Right lobe of liver (tissue), 6 donors: ENCODE results near the gene OR10Z1. TPM values are rescaled to one million over a fixed set of nuclear protein-coding genes. Genes with fewer than 3 reads are reported as not detected.

Experiments used
- ATAC-seq, 4 donors: fragments of 200-7000 bp; cut with Tn5 transposase; one replicate each; pipeline ENCODE4 v1.9.1; 2020; ENCODE audit warnings: mild to moderate bottlenecking in 4 of 4, moderate library complexity in 4 of 4
- DNase-seq, 3 donors: peaks; one replicate each; pipeline ENCODE4 v3.0.0-alpha.2; 2020
- H3K27ac ChIP-seq, 3 donors: fragments of 200-600 bp; one replicate each; pipeline ENCODE4 v1.8.0; 2022
- H3K27me3 ChIP-seq, 2 donors: fragments of 200-600 bp; one replicate each; pipeline ENCODE4 v1.8.0; 2022
- H3K36me3 ChIP-seq, 4 donors: fragments of 200-600 bp; sonication (generic) in 1 of 4; one replicate each; pipeline versions ENCODE4 v1.5.1 to v1.8.0; 2017 to 2022; ENCODE audit warnings: control low read depth in 1 of 4
- H3K4me1 ChIP-seq, 4 donors: fragments of 200-600 bp; sonication (generic) in 1 of 4; one replicate each; pipeline versions ENCODE4 v1.5.1 to v1.8.0; 2017 to 2022; ENCODE audit warnings: control low read depth in 1 of 4
- H3K4me3 ChIP-seq, 3 donors: fragments of 200-600 bp; one replicate each; pipeline ENCODE4 v1.8.0; 2022
- H3K9me3 ChIP-seq, 4 donors: fragments of 200-600 bp; sonication (generic) in 1 of 4; one replicate each; pipeline versions ENCODE4 v1.5.1 to v1.8.0; 2017 to 2022; ENCODE audit warnings: control low read depth in 1 of 4
- POLR2A ChIP-seq: fragments of 450-650 bp; IDR thresholded peaks from one replicate; pipeline ENCODE4 v1.6.1; 2017; ENCODE audit warnings: antibody characterized with exemption, mild to moderate bottlenecking
- WGBS: methylation state at CpG from one replicate; pipeline ENCODE4 v1.1.6; 2018; ENCODE audit warnings: low coverage, low lambda C conversion rate; ENCODE audit not compliant: insufficient coverage; ENCODE audit errors: missing lambda C conversion rate; 5-methylcytosine and 5-hydroxymethylcytosine counted together
- intact Hi-C, 2 donors: fragments of 100-400 bp; cut with DNase I; formaldehyde crosslinking; loops; one replicate each; pipeline versions ENCODE4 v1.11.2 to v1.14.1; 2022
- long read RNA-seq: library from polyadenylated mRNA; unstranded; transcript quantifications from one replicate; pipeline ENCODE4 v2.0.0, GENCODE V29; 2019
- total RNA-seq, 6 experiments: library from RNA; depleted of rRNA in 2 of 6; stranded (reverse); fragments of >200 nt in 2 of 6; fragmentation: NEBNext Ultra II Directional in 3 of 6; extraction: Animal tissue kit (Norgen Biotek cat#: 25700) in 3 of 6; gene quantifications; one replicate each; pipeline versions ENCODE4 v1.1.0 to v1.2.4, GENCODE V29; 2016 to 2023
- TF ChIP-seq, protein P1 (sequence below), 4 donors: fragments of 200-600 bp in 3 of 4; fragments of 450-650 bp in 1 of 4; IDR thresholded peaks; one replicate each; pipeline versions ENCODE4 v1.5.1 to v1.8.0; 2016 to 2022; ENCODE audit warnings: antibody characterized with exemption in 4 of 4, mild to moderate bottlenecking in 2 of 4
- donor health status: DM: no; HTN: yes; CAD: no.
- donor health status: DM: no; HTN: no; CAD: no.
- donor health status: DM: no; HTN: no; CAD: no.
- donor health status: DM: no; HTN: yes; CAD: no.
- donor health status: DM: no; HTN: yes; CAD: no.

The OR10Z1 gene, protein sequence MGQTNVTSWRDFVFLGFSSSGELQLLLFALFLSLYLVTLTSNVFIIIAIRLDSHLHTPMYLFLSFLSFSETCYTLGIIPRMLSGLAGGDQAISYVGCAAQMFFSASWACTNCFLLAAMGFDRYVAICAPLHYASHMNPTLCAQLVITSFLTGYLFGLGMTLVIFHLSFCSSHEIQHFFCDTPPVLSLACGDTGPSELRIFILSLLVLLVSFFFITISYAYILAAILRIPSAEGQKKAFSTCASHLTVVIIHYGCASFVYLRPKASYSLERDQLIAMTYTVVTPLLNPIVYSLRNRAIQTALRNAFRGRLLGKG
- not detected for total RNA-seq
- long read RNA-seq: 0 reads

DNA sequence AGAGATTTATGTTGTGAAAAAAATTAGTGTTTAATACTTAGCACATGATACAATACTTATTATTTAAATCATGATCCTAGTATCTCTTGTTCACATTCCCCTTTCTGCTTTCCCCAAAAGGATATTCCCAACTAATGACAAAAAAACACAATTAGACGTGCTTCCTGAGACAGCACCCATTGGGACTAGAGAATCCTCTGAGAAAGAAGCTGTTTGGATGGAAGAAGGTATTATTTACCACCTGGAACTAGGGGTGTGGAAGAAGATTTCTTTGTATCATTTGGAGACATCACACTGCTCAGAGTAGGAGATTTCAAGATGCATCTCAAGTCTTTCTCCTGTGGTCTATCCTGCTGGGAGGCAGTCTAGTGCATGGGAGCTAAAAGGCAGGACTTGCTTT lies at the start of gene OR10Z1:
Gene OR10Z1, plus strand, starts transcription at position 301 of the 400 bp plus-strand sequence. CDS start 1,171 bp downstream, outside the sequence.
- no peak within 1 kb of the TSS for H3K4me3 ChIP-seq
- no peaks in the 10 kb centered on the region for H3K9me3 ChIP-seq
- H3K36me3 ChIP-seq: no peaks in the 10 kb centered on the region
- intact Hi-C loops: no loop called here
- no peak for TF ChIP-seq POLR2A
- TF ChIP-seq, protein P1, sequence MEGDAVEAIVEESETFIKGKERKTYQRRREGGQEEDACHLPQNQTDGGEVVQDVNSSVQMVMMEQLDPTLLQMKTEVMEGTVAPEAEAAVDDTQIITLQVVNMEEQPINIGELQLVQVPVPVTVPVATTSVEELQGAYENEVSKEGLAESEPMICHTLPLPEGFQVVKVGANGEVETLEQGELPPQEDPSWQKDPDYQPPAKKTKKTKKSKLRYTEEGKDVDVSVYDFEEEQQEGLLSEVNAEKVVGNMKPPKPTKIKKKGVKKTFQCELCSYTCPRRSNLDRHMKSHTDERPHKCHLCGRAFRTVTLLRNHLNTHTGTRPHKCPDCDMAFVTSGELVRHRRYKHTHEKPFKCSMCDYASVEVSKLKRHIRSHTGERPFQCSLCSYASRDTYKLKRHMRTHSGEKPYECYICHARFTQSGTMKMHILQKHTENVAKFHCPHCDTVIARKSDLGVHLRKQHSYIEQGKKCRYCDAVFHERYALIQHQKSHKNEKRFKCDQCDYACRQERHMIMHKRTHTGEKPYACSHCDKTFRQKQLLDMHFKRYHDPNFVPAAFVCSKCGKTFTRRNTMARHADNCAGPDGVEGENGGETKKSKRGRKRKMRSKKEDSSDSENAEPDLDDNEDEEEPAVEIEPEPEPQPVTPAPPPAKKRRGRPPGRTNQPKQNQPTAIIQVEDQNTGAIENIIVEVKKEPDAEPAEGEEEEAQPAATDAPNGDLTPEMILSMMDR (IDR thresholded peaks at IDR 0.05): no peak
- no peak for DNase-seq
- peaks cover 0 to 2% (median 0%) of the 10 kb centered on the region in 4 donors for H3K4me1 ChIP-seq
- WGBS: 44% methylated on average over 1 of the region's 1 CpG
- no peak within 1 kb of the TSS for H3K27ac ChIP-seq
- no peak for ATAC-seq
- H3K27me3 ChIP-seq: no peaks in the 10 kb centered on the region

DNA sequence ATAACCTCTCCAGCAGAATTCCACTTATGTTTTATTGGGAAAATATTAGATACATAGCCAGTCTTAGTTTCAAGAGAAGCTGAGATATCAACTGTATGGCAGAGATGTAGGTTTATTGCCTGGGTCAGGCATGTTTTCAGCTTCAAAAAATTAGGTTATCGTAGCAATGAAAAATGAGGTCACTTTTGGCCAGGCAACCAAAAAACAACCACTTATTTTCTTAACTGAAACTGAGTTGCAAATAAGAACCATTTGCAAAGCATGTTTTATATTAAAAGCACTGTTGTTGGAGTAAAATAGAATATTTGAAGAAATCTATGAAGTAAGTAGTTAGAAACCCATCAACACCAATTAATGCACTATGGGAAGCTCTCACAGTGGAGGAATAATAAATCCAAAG lies 45.4 kb upstream of the OR10Z1 start:
- Histone ChIP-seq H3K4me3 (no peak overlapping the region), H3K36me3 (no peaks in the 10 kb centered on the region), H3K27ac (no peak overlapping the region), H3K27me3 (no peaks in the 10 kb centered on the region), H3K4me1 (no peaks in the 10 kb centered on the region), H3K9me3 (no peaks in the 10 kb centered on the region)
- intact Hi-C loops: no loop called here
- ATAC-seq (no peak), DNase-seq (no peak)
- 38% methylated on average over 1 of the region's 1 CpG for WGBS
- TF ChIP-seq POLR2A: no peak
- TF ChIP-seq, protein P1 (IDR thresholded peaks at IDR 0.05): no peak

DNA sequence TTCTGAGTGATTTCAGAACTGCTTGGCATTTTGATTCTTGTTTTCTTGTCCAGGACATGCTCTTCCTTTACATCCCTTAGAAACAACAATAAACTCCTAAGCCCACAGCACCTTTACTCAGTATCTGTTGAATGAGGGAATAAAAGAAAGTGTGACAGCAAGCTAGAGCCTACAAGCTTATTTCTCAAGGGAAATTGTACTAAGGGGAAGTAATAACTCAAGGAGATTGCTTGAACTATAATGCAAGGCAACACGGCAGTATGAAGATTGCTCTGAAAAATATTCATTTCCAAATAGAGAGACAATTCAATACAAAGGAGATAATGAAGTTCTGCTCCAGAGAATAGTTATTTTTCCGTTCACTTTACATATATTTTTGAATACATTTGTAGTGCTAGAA lies 41.2 kb upstream of the OR10Z1 start:
- DNase-seq (no peak), ATAC-seq (no peak)
- no peak overlapping the region for H3K27ac ChIP-seq
- H3K9me3 ChIP-seq: no peaks in the 10 kb centered on the region
- no peaks in the 10 kb centered on the region for H3K36me3 ChIP-seq
- no peak overlapping the region for H3K4me3 ChIP-seq
- 26% methylated on average over 2 of the region's 2 CpGs for WGBS
- intact Hi-C loops: no loop called here
- TF ChIP-seq POLR2A: no peak
- TF ChIP-seq, protein P1 (IDR thresholded peaks at IDR 0.05): no peak
- H3K4me1 ChIP-seq: no peaks in the 10 kb centered on the region
- H3K27me3 ChIP-seq: no peaks in the 10 kb centered on the region

DNA sequence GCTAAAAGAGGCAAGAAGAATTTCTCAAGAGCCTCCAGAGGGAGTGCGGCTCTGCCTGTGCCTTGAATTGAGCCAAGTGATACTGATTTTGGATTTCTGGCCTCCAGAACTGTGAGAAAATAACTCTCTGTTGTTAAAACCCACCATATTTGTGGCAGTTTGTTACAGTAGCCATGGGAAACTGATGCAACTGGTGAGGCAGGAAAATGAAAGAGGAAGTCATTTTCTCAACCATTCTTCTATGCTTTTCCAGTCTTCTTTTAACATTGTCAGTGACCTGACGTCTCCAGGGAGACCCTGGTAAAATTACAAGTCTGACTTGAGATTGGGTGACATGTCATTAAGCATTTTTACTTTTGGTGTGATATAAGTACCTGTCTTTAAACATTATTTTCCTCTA lies 40.5 kb upstream of the OR10Z1 start:
- Histone ChIP-seq H3K4me3 (no peak overlapping the region), H3K36me3 (no peaks in the 10 kb centered on the region), H3K27me3 (no peaks in the 10 kb centered on the region), H3K4me1 (no peaks in the 10 kb centered on the region), H3K27ac (no peak overlapping the region), H3K9me3 (no peaks in the 10 kb centered on the region)
- WGBS: 25% methylated on average over 2 of the region's 2 CpGs
- DNase-seq (no peak), ATAC-seq (no peak)
- intact Hi-C loops: no loop called here
- no peak for TF ChIP-seq POLR2A

DNA sequence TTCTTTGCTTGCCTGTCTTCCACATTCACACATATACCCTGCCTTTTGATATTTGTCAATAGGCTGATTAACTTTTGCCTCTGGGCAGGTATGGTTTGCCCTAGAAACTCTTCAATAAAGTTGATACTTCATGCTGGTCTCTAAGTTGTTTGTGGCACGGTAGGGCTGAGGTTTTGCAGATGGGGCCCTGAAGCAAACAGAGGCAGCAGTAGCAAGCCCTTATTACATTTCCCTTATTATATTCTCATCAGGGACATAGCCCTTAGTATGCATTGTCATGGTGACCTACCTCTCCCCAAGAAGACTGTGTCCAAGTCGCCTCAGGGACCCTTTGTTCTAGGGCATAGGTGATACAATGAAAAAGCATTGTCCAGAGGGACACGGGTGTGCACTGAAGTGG lies 34.6 kb upstream of the OR10Z1 start, which contains the start of gene OR6P1:
Gene OR6P1, minus strand, starts transcription at position 101 of the 400 bp plus-strand sequence. CDS start 6,976 bp downstream, outside the sequence.
- DNase-seq (no peak), ATAC-seq (no peak)
- Histone ChIP-seq H3K9me3 (no peaks in the 10 kb centered on the region), H3K4me1 (no peaks in the 10 kb centered on the region), H3K27ac (no peak within 1 kb of the TSS), H3K4me3 (no peak within 1 kb of the TSS), H3K27me3 (no peaks in the 10 kb centered on the region), H3K36me3 (no peaks in the 10 kb centered on the region)
- intact Hi-C loops: no loop called here
- TF ChIP-seq POLR2A: no peak
- TF ChIP-seq, protein P1 (IDR thresholded peaks at IDR 0.05): no peak
- 45% methylated on average over 3 of the region's 3 CpGs for WGBS
